HL-60 (cell line): ENCODE data around the gene CLDN2.

ENCODE experiments used
- DNase-seq, 2 experiments: peaks; one replicate each; pipeline ENCODE4 v3.0.0-alpha.2; 2010 to 2020; ENCODE audit warnings: low read depth in 1 of 2, low spot score in 1 of 2
- H3K27ac ChIP-seq: fragments of 250-450 bp; sonication (Bioruptor Pico); replicated peaks from 2 replicates; pipeline ENCODE4 v1.5.1; 2020; ENCODE audit warnings: mild to moderate bottlenecking, moderate library complexity
- H3K27me3 ChIP-seq: fragments of 250-450 bp; sonication (Bioruptor Pico); 2 replicates; pipeline ENCODE4 v1.5.1; 2021; ENCODE audit warnings: mild to moderate bottlenecking, moderate library complexity; ENCODE audit not compliant: insufficient read depth, poor library complexity, severe bottlenecking
- H3K4me3 ChIP-seq: replicated peaks from 2 replicates; pipeline ENCODE4 v1.5.1; 2011; ENCODE audit warnings: mild to moderate bottlenecking, control low read depth, low read length; ENCODE audit not compliant: insufficient read depth
- CTCF ChIP-seq: IDR thresholded peaks from one replicate; pipeline ENCODE4 v1.5.1; 2011; ENCODE audit warnings: low read length, control low read depth, inconsistent platforms; ENCODE audit not compliant: insufficient read depth
- GABPA ChIP-seq: IDR thresholded peaks from 2 replicates; pipeline ENCODE4 v1.6.1; 2012; ENCODE audit warnings: low read depth
- POLR2AphosphoS5 ChIP-seq: IDR thresholded peaks from 2 replicates; pipeline ENCODE4 v1.6.1; 2012; ENCODE audit warnings: low read depth
- SPI1 ChIP-seq: IDR thresholded peaks from 2 replicates; pipeline ENCODE4 v1.6.1; 2012; ENCODE audit warnings: low read depth, mild to moderate bottlenecking, borderline replicate concordance
- TF ChIP-seq, protein P1 (sequence below): IDR thresholded peaks from 2 replicates; pipeline ENCODE4 v1.6.1; 2012; ENCODE audit warnings: low read depth; ENCODE audit not compliant: insufficient replicate concordance

CLDN2 gene

GRCh38 chrX:106894978-106895452 lies 25.2 kb upstream of the CLDN2 start:
- Histone ChIP-seq H3K27ac (no peak overlapping the region), H3K4me3 (no peak overlapping the region), H3K27me3 (no peaks in the 10 kb centered on the region)
- TF ChIP-seq CTCF (no peak), SPI1 (no peak)
- DNase-seq = no peak

DNA sequence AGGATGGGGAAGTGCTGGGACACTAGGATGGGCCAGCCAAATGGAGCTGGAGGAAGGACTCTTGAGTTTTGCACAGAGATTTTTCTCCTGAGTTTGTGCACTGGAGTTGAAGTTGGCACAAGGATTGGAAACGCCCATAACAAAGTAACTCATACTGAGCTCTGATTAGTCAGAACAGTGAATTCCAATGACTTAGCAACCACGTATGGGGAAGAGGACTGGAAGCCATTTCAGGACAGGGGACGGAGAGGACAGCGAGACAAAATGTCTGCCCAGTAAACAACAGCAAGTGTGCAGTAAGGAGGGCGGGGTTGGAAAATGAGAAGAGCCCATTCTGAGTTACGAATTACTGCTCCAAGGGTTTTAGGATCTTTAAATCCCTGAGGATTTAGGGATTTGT lies 22.9 kb upstream of the CLDN2 start:
- H3K27me3 ChIP-seq = no peaks in the 10 kb centered on the region
- no peak overlapping the region for H3K4me3 ChIP-seq
- TF ChIP-seq, protein P1, sequence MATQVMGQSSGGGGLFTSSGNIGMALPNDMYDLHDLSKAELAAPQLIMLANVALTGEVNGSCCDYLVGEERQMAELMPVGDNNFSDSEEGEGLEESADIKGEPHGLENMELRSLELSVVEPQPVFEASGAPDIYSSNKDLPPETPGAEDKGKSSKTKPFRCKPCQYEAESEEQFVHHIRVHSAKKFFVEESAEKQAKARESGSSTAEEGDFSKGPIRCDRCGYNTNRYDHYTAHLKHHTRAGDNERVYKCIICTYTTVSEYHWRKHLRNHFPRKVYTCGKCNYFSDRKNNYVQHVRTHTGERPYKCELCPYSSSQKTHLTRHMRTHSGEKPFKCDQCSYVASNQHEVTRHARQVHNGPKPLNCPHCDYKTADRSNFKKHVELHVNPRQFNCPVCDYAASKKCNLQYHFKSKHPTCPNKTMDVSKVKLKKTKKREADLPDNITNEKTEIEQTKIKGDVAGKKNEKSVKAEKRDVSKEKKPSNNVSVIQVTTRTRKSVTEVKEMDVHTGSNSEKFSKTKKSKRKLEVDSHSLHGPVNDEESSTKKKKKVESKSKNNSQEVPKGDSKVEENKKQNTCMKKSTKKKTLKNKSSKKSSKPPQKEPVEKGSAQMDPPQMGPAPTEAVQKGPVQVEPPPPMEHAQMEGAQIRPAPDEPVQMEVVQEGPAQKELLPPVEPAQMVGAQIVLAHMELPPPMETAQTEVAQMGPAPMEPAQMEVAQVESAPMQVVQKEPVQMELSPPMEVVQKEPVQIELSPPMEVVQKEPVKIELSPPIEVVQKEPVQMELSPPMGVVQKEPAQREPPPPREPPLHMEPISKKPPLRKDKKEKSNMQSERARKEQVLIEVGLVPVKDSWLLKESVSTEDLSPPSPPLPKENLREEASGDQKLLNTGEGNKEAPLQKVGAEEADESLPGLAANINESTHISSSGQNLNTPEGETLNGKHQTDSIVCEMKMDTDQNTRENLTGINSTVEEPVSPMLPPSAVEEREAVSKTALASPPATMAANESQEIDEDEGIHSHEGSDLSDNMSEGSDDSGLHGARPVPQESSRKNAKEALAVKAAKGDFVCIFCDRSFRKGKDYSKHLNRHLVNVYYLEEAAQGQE = no peak
- no peak for TF ChIP-seq CTCF
- H3K27ac ChIP-seq = no peak overlapping the region
- DNase-seq = no peak

- DNase-seq = peak; percentile 3 to 31
- H3K4me3 ChIP-seq = no peak overlapping the region
- no peak overlapping the region for H3K27ac ChIP-seq
- H3K27me3 ChIP-seq = no peaks in the 10 kb centered on the region
- no peak for TF ChIP-seq POLR2AphosphoS5
- TF ChIP-seq CTCF = no peak
These were observed 21.7 kb upstream of the CLDN2 start for GRCh38 chrX:106898462-106898861.

DNA sequence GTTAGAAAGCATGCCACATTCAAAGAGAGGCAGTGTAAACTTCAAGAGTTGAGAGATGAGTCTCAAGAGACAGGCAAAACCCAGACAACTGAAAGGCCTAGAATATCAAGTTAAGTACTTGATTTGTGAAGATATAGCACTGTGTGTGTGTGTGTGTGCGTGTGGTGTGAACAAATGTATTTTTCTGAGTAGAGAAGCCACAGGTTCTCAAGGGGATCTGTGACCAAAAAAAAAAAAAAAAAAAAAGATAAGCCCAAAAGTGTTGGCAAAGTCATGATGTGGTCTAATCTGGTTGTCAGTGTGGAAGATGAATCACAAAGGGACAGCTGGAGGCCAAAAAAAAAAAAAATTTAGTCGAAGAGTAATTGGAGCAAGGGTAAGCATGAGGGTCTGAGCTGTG lies 20.9 kb upstream of the CLDN2 start:
- Histone ChIP-seq H3K27me3 (no peaks in the 10 kb centered on the region), H3K27ac (no peak overlapping the region), H3K4me3 (no peak overlapping the region)
- no peak for DNase-seq
- TF ChIP-seq SPI1 (no peak), GABPA (no peak), CTCF (no peak), POLR2AphosphoS5 (no peak)
- TF ChIP-seq, protein P1 = no peak
